PC-9 (cell line): ENCODE measurements around the gene RRP9.

Experiments used
- CTCF ChIP-seq: fragments of 200-600 bp; sonication (generic); conservative IDR thresholded peaks from 2 replicates; pipeline ENCODE4 v1.6.1; 2017; ENCODE audit warnings: mixed run types, antibody characterized with exemption, mild to moderate bottlenecking, moderate library complexity
- EZH2 ChIP-seq: fragments of 200-600 bp; sonication (generic); IDR thresholded peaks from 2 replicates; pipeline ENCODE4 v1.8.0; 2017; ENCODE audit warnings: antibody characterized with exemption, low read depth

DNA sequence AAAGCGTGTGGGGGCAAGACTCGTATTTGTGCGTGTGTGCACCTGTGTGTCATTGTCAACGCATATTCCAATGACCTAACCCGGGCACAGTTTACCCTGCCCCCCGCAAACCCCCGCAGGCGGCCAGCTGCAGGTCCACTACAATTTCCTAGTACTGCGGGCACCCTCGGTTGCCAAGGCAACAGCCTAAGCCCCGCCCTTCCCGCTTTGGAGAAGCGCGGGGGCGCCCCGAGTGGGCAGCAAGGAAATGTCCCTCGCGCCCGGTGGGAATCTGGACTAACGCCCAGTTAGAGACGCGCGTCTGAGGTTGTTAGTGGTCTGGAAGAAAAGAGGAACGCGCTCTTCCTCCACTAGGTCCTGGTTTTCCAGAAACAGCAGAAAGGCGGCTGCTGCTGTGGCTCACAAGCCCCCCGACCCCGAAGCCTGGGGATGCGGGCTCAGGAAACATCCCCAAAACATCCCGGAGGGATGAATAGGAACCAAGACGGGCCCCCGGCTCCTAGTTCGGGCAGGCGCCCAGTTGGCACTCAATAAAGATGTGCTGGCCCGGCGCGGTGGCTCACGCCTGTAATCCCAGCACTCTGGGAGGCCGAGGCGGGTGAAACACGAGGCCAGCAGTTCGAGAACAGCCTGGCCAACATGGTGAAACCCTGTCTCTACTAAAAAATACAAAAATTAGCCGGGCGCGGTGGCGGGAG lies 34.3 kb upstream of the RRP9 start:
- TF ChIP-seq CTCF (no peak), EZH2 (no peak)
